Mesenchymal stem cell (in vitro differentiated cells and primary cell): ENCODE measurements around the gene RAB11FIP2.

Experiments used
- DNase-seq: peaks from one replicate; pipeline ENCODE4 v3.0.0-alpha.2; 2013
- H2AFZ ChIP-seq: one replicate; pipeline ENCODE4 v1.6.1; 2013; ENCODE audit warnings: low read depth, mild to moderate bottlenecking, control low read depth, inconsistent platforms, low read length, moderate library complexity
- H2AK5ac ChIP-seq: 2 replicates; pipeline ENCODE4 v1.6.1; 2013; ENCODE audit warnings: low read length, moderate library complexity, mild to moderate bottlenecking, inconsistent platforms; ENCODE audit not compliant: severe bottlenecking
- H2BK120ac ChIP-seq: one replicate; pipeline ENCODE4 v1.6.1; 2013; ENCODE audit warnings: low read depth, mild to moderate bottlenecking, inconsistent platforms, low read length, moderate library complexity
- H2BK12ac ChIP-seq, 2 experiments: one replicate each; pipeline ENCODE4 v1.6.1; 2013; ENCODE audit warnings: inconsistent platforms in 2 of 2, low read length in 2 of 2, mild to moderate bottlenecking in 2 of 2, moderate library complexity in 2 of 2, control low read depth in 1 of 2
- H2BK15ac ChIP-seq: one replicate; pipeline ENCODE4 v1.6.1; 2013; ENCODE audit warnings: mild to moderate bottlenecking, low read depth, inconsistent platforms; ENCODE audit not compliant: poor library complexity, severe bottlenecking
- H2BK5ac ChIP-seq: 2 replicates; pipeline ENCODE4 v1.6.1; 2013; ENCODE audit warnings: low read depth, mild to moderate bottlenecking, low read length, control low read depth, inconsistent platforms; ENCODE audit not compliant: poor library complexity, severe bottlenecking
- H3K14ac ChIP-seq, 2 experiments: one replicate each; pipeline ENCODE4 v1.6.1; 2013; ENCODE audit warnings: inconsistent platforms in 2 of 2, low read length in 2 of 2, control low read depth in 1 of 2, mild to moderate bottlenecking in 1 of 2, moderate library complexity in 1 of 2
- H3K18ac ChIP-seq, 2 experiments: one replicate each; pipeline ENCODE4 v1.6.1; 2013; ENCODE audit warnings: inconsistent platforms in 2 of 2, low read length in 2 of 2, control low read depth in 1 of 2, low read depth in 1 of 2, mild to moderate bottlenecking in 1 of 2
- H3K23ac ChIP-seq, 2 experiments: one replicate each; pipeline ENCODE4 v1.6.1; 2013; ENCODE audit warnings: inconsistent platforms in 2 of 2, low read length in 2 of 2, mild to moderate bottlenecking in 2 of 2, moderate library complexity in 2 of 2, control low read depth in 1 of 2
- H3K27ac ChIP-seq: 2 replicates; pipeline ENCODE4 v1.5.1; 2013; ENCODE audit warnings: mild to moderate bottlenecking, moderate library complexity, low read length, control low read depth, inconsistent platforms; ENCODE audit not compliant: poor library complexity, severe bottlenecking
- H3K27me3 ChIP-seq, 2 experiments: 2 replicates each; pipeline versions ENCODE4 v1.6.1 to v1.7.0; 2013; ENCODE audit warnings: low read length in 2 of 2, mild to moderate bottlenecking in 2 of 2, moderate library complexity in 2 of 2, control low read depth in 1 of 2, inconsistent platforms in 1 of 2; ENCODE audit not compliant: control insufficient read depth in 1 of 2, insufficient read depth in 1 of 2
- H3K36me3 ChIP-seq, 2 experiments: 2 replicates each; pipeline versions ENCODE4 v1.6.1 to v1.7.0; 2013; ENCODE audit warnings: low read length in 2 of 2, control low read depth in 1 of 2, inconsistent platforms in 1 of 2, low read depth in 1 of 2, mild to moderate bottlenecking in 1 of 2; ENCODE audit not compliant: insufficient read depth in 2 of 2, control insufficient read depth in 1 of 2
- H3K4ac ChIP-seq, 2 experiments: one replicate each; pipeline ENCODE4 v1.6.1; 2013; ENCODE audit warnings: inconsistent platforms in 2 of 2, low read length in 2 of 2, mild to moderate bottlenecking in 2 of 2, moderate library complexity in 2 of 2, control low read depth in 1 of 2, low read depth in 1 of 2
- H3K4me1 ChIP-seq: 2 replicates; pipeline ENCODE4 v1.6.1; 2013; ENCODE audit warnings: low read depth, low read length, control low read depth; ENCODE audit not compliant: control insufficient read depth, insufficient read depth
- H3K4me2 ChIP-seq: 2 replicates; pipeline ENCODE4 v1.6.1; 2013; ENCODE audit warnings: low read length, mild to moderate bottlenecking, inconsistent platforms; ENCODE audit not compliant: poor library complexity, severe bottlenecking
- H3K4me3 ChIP-seq, 2 experiments: 2 replicates each; pipeline versions ENCODE4 v1.5.1 to v1.7.0; 2013; ENCODE audit warnings: low read length in 2 of 2, mild to moderate bottlenecking in 2 of 2, control low read depth in 1 of 2, low read depth in 1 of 2; ENCODE audit not compliant: insufficient read depth in 1 of 2
- H3K79me1 ChIP-seq: replicated peaks from 2 replicates; pipeline ENCODE4 v1.6.1; 2013; ENCODE audit warnings: mild to moderate bottlenecking, control low read depth, low read length, inconsistent platforms; ENCODE audit not compliant: poor library complexity, severe bottlenecking
- H3K9ac ChIP-seq: 2 replicates; pipeline ENCODE4 v1.7.0; 2013; ENCODE audit warnings: mild to moderate bottlenecking, low read length, moderate library complexity
- H3K9me3 ChIP-seq: 2 replicates; pipeline ENCODE4 v1.7.0; 2013; ENCODE audit warnings: mild to moderate bottlenecking, low read length; ENCODE audit not compliant: control insufficient read depth
- H4K8ac ChIP-seq: one replicate; pipeline ENCODE4 v1.6.1; 2013; ENCODE audit warnings: inconsistent platforms, mild to moderate bottlenecking, low read length, moderate library complexity
- H4K91ac ChIP-seq: one replicate; pipeline ENCODE4 v1.6.1; 2013; ENCODE audit warnings: mild to moderate bottlenecking, low read length, inconsistent platforms
- WGBS: methylation state at CpG from one replicate; pipeline ENCODE4 v1.1.7; 2013; ENCODE audit warnings: mixed read lengths; 5-methylcytosine and 5-hydroxymethylcytosine counted together

Gene RAB11FIP2

GRCh38 chr10:117996709-117997108, 50.0 kb downstream of the RAB11FIP2 start:
- Histone ChIP-seq H2AFZ (no peak overlapping the region), H3K4me3 (no peak overlapping the region), H3K4me2 (no peak overlapping the region), H2BK12ac (no peak overlapping the region), H3K4me1 (no peaks in the 10 kb centered on the region), H3K18ac (no peak overlapping the region), H3K14ac (no peak overlapping the region), H2AK5ac (no peak overlapping the region), H3K36me3 (peaks cover 0 to 2% of the 10 kb centered on the region in 2 experiments), H3K4ac (no peak overlapping the region), H4K91ac (no peak overlapping the region), H2BK120ac (no peak overlapping the region), H3K9ac (no peak overlapping the region), H3K27me3 (no peaks in the 10 kb centered on the region), H4K8ac (no peak overlapping the region), H3K23ac (no peak overlapping the region), H3K79me1 (peaks cover under 1% of the 10 kb centered on the region), H3K27ac (no peak overlapping the region), H3K9me3 (no peaks in the 10 kb centered on the region), H2BK5ac (no peak overlapping the region), H2BK15ac (no peak overlapping the region)
- WGBS = 100% methylated on average over 1 of the region's 1 CpG
- no peak for DNase-seq

GRCh38 chr10:117994771-117995170, 52.0 kb downstream of the RAB11FIP2 start:
- H2AFZ ChIP-seq = no peak overlapping the region
- no peak overlapping the region for H3K27ac ChIP-seq
- no peak overlapping the region for H4K91ac ChIP-seq
- no peak overlapping the region for H2BK15ac ChIP-seq
- no peak overlapping the region for H3K18ac ChIP-seq
- no peak overlapping the region for H2AK5ac ChIP-seq
- DNase-seq = no peak
- no peaks in the 10 kb centered on the region for H3K9me3 ChIP-seq
- no peak overlapping the region for H2BK12ac ChIP-seq
- H3K36me3 ChIP-seq = peaks cover 0 to 2% of the 10 kb centered on the region in 2 experiments
- no peak overlapping the region for H2BK5ac ChIP-seq
- H3K4me1 ChIP-seq = no peaks in the 10 kb centered on the region
- no peak overlapping the region for H3K4me3 ChIP-seq
- H4K8ac ChIP-seq = no peak overlapping the region
- no peak overlapping the region for H3K4me2 ChIP-seq
- H3K27me3 ChIP-seq = no peaks in the 10 kb centered on the region
- H3K79me1 ChIP-seq = no peaks in the 10 kb centered on the region
- 94% methylated on average over 2 of the region's 2 CpGs for WGBS
- no peak overlapping the region for H2BK120ac ChIP-seq
- H3K4ac ChIP-seq = no peak overlapping the region
- H3K14ac ChIP-seq = no peak overlapping the region
- no peak overlapping the region for H3K23ac ChIP-seq
- H3K9ac ChIP-seq = no peak overlapping the region

DNA sequence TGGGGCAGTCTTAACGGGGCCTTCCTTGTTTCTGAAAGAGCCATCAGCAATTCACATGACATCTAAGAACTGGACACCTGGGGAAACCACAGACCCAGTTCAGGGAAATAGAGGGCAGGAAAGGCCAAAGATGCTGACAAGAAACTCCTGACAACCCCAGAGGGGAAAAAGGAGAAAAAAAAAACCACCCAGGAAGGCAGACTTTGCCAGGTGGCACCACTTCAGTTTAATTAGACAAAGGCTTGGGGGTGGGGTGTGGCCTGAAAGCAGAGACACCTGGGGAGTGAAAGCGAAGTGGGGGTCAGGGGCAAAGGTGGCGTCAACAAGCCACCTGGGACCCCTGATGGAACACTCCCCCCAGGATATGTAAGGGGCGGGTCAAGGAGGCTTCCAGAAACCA, 53.6 kb downstream of the RAB11FIP2 start:
- H3K27ac ChIP-seq = no peak overlapping the region

DNA sequence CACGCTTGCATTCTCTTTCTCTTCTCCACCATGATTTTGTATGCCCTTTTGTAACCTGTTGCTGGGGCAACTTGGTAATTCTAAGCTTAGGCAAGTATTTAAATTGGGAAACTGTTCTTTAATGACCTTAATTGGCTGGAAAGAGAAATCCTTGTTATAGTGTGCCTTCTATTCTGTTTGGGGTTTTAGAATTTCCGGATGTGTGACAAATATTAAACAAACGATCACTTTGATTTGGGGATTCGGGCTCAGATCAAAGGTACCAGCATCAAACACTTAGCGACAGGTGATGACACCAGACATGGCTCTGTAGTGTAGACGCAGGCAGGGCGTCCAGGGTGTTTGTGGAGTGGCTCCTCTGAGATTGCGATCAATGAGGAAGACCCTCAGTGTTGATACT, 55.0 kb downstream of the RAB11FIP2 start:
- Histone ChIP-seq H3K18ac (no peak overlapping the region), H2BK15ac (no peak overlapping the region), H3K4me1 (no peaks in the 10 kb centered on the region), H3K27ac (no peak overlapping the region), H2AFZ (no peak overlapping the region), H3K4me2 (no peak overlapping the region), H3K9ac (no peak overlapping the region), H3K79me1 (no peaks in the 10 kb centered on the region), H4K8ac (no peak overlapping the region), H3K23ac (no peak overlapping the region), H3K36me3 (no peaks in the 10 kb centered on the region), H3K14ac (no peak overlapping the region), H4K91ac (no peak overlapping the region), H3K9me3 (no peaks in the 10 kb centered on the region), H3K4me3 (no peak overlapping the region), H2BK5ac (no peak overlapping the region), H3K27me3 (no peaks in the 10 kb centered on the region), H2AK5ac (no peak overlapping the region), H2BK120ac (no peak overlapping the region), H2BK12ac (no peak overlapping the region), H3K4ac (no peak overlapping the region)
- no peak for DNase-seq
- 97% methylated on average over 7 of the region's 8 CpGs for WGBS

More for the DNA sequence above, 53.6 kb downstream of the RAB11FIP2 start:
- no peak overlapping the region for H2BK120ac ChIP-seq
- no peak overlapping the region for H3K4me3 ChIP-seq
- no peak overlapping the region for H4K8ac ChIP-seq
- H3K4me1 ChIP-seq = no peaks in the 10 kb centered on the region
- WGBS = 91% methylated on average over 4 of the region's 4 CpGs
- no peak overlapping the region for H2BK12ac ChIP-seq
- H3K9ac ChIP-seq = no peak overlapping the region
- H3K18ac ChIP-seq = no peak overlapping the region
- no peak overlapping the region for H3K14ac ChIP-seq
- H3K79me1 ChIP-seq = no peaks in the 10 kb centered on the region
- H4K91ac ChIP-seq = no peak overlapping the region
- no peaks in the 10 kb centered on the region for H3K27me3 ChIP-seq
- H3K23ac ChIP-seq = no peak overlapping the region
- no peak overlapping the region for H2AK5ac ChIP-seq
- H3K36me3 ChIP-seq = no peaks in the 10 kb centered on the region
- no peak overlapping the region for H2BK15ac ChIP-seq
- no peak overlapping the region for H2BK5ac ChIP-seq
- H2AFZ ChIP-seq = no peak overlapping the region
- H3K4me2 ChIP-seq = no peak overlapping the region
- no peak overlapping the region for H3K4ac ChIP-seq
- DNase-seq = no peak
- no peaks in the 10 kb centered on the region for H3K9me3 ChIP-seq
